Stimulated activated CD4-positive, alpha-beta T cell treated with anti-CD3 and anti-CD28 coated beads, TNF-alpha, amount 100 ng/mL, for 48 hours (primary cell): Measurements from ENCODE around the gene C22orf31.
"Not testable (repeated sequence)": the region's sequence is repeated elsewhere in the genome, so short reads cannot be mapped to it uniquely, and the experiment has no call there.

Experiments
- DNase-seq, 3 donors: peaks; one replicate each; pipeline ENCODE4 v3.0.0-alpha.2; 2020; ENCODE audit warnings: low read depth in 3 of 3

The C22orf31 gene

DNA sequence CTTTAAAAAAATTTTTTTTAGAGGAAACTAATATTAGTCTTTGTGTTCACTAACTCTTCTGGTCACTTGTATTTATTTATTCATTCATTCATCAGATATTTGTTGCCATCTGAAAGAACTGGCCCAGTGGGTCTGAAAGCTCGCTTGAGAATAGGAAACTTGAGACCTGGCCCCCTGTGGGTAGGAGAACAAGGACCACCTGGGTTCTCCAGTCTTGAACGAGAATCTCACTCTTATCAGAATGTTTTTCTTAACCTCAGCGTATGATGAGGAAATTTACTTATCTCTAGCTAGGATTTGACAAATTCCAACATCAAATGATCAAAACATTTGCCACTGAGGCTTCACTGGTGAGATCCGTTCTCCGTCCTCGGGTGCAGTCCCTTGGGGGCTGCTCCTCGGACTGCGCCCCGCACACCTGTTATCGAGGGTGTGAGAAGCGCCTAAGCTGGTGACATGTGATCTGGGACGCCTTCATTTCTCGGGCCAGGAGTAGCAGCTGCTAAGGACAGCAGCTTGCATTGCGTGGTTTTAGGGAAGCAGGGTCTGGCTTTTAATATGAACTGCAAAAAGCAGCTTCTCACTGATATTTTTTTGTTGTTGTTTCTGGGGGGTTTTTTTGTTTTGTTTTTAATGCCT, 6.3 kb downstream of the C22orf31 start:
- DNase-seq: no peak

DNA sequence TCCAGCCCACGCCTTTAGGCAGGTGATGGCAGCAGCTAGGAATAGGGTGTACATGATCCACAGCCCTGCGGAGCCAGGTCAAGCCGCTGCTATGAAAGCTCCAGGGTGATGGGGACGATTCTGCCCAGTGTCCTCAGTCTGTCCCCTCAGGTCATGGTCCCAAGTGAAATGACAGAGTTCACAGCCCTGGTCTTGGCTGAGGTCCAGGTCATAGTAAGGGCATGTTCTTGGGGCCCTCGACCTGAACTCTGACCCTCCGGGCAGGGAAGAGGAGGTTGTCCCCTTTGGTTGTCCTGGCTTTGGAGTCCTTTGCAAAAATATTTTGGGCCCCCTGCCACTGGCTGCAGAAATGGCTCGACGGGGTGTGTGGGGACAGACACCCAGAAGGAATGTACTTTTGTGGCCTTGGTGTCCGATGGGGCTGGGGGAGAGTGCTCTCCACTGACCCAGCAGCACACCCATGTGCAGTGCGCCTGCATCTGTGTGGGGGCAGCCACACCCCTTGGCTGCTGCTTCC, 7.3 kb downstream of the C22orf31 start:
- DNase-seq: no peak

DNA sequence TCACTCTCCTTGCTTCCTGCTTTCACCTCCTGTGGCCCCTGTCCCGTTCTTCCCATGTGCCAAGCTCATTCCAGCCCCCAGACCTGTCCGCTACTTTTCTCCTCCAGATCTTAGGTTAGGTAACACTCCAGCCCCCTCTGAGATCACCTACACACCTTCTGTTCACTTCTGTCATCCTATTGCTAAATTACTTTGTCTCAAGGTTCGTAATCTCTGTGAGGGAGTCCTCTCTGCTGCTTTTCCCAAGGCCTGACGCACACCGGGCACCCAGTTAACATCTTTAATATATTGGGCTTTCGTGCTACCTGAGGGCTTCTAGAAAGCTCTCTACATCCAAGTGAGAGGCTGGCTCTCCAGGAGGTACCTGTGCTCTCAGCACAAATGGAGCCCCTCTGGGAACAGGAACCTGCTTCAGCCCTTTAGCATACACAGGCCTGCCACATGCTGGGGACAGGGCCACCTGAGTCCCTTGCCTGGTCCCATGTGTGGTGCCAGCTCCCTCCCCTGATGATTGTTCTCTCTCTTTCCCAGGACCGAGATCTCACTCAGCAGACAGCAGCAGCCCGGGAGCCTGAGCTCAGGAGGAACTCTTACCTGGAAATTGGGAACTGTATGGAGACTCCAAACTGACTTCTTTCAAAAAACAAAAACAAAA, 8.5 kb downstream of the C22orf31 start:
- no peak for DNase-seq

DNA sequence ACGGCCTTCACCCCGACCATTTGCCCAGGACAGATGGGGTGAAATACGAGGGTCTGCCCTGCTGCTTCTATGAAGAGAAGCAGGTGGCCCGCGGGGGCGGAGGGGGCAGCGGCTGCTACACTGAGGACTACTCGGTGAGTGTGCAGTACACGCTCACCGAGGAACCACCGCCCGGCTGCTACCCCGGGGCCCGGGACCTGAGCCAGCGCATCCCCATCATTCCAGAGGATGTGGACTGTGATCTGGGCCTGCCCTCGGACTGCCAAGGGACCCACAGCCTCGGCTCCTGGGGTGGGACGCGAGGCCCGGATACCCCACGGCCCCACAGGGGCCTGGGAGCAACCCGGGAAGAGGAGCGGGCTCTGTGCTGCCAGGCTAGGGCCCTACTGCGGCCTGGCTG, 11.2 kb downstream of the C22orf31 start:
- no peak for DNase-seq

DNA sequence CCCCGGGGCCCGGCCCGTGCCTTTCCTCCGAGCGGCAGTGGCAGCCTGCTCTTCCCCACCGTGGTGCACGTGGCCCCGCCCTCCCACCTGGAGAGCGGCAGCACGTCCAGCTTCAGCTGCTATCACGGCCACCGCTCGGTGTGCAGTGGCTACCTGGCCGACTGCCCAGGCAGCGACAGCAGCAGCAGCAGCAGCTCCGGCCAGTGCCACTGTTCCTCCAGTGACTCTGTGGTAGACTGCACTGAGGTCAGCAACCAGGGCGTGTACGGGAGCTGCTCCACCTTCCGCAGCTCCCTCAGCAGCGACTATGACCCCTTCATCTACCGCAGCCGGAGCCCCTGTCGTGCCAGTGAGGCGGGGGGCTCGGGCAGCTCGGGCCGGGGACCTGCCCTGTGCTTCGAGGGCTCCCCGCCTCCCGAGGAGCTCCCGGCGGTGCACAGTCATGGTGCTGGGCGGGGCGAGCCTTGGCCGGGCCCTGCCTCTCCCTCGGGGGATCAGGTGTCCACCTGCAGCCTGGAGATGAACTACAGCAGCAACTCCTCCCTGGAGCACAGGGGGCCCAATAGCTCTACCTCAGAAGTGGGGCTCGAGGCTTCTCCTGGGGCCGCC, 11.9 kb downstream of the C22orf31 start:
- no peak for DNase-seq

DNA sequence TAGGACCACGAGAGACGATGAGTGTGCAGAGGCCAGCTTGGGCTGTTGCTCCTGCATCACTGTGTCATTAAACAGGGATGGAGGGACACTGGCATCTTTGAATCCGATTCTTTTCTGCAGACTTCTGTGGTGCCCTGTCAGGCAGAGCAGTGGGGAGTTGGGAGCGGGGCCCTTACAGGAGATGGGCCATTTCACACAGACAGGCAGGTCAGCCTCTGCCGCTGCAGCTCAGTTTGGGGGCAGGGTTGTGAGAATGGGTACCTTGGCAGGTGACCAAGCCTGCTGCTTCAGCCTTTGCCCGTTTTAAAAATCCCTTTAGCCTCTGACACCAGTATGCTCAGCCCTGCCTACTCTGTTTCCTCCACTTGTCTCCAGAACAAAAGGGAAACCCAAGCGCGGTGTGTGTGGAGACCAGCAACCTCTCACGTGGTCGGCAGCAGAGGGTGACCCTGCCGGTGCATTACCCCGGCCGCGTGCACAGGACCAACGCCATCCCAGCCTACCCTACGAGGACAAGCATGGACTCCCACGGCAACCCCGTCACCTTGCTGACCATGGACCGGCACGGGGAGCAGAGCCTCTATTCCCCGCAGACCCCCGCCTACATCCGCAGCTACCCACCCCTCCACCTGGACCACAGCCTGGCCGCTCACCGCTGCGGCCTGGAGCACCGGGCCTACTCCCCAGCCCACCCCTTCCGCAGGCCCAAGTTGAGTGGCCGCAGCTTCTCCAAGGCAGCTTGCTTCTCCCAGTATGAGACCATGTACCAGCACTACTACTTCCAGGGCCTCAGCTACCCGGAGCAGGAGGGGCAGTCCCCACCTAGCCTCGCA, 12.6 kb downstream of the C22orf31 start:
- DNase-seq: no peak

DNA sequence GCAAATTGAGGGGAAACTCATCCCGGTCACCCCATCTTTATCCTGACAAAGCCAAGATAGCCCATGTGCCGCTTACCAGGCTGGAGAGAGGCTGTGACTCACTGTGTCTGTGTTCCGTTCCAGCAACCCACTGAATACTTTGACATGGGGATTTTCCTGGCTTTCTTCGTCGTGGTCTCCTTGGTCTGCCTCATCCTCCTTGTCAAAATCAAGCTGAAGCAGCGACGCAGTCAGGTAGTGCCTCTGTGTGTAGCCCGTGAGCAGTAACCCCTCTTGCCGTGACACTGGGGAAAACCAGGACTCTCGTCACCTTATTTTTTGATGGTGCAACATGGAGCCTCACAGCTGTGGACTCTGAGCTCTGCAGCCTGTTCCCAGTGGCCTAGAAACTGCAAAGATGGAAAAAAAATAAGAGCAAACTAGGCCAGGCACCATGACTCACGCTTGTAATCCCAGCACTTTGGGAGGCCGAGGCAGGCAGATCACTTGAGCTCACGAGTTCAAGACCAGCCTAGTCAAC, 16.9 kb downstream of the C22orf31 start:
- DNase-seq: no peak

DNA sequence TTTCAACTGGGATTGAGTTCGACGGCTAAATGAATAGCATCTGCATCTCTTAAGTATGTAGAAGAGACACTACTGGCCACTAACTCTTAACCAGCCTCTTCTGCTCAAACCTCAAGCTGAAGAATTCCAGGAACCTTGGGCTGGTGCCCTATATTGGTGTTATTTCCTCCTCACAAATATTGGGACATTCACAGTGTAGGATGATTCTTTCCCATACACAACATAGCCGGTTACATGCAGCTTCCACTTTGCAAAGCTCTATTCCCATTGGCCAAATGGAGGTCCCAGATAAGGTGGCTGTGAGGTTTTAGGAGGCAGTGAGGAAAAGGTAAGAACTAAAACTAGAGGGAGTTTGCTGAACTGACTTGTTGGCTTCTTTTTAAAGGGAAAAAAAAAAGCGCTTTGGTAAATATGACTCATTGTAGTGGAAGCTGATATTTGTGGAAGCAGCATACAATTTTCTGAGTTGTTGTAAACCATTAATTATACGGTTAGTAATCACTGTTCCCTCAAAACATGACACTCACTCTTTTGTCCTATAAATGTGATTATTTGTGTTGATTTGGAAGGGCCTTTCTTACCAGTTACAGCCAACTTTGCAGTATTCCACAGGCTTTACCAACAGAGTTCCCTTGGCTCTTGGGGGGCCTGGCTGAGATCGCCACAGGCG, 17.6 kb downstream of the C22orf31 start:
- DNase-seq: no peak

DNA sequence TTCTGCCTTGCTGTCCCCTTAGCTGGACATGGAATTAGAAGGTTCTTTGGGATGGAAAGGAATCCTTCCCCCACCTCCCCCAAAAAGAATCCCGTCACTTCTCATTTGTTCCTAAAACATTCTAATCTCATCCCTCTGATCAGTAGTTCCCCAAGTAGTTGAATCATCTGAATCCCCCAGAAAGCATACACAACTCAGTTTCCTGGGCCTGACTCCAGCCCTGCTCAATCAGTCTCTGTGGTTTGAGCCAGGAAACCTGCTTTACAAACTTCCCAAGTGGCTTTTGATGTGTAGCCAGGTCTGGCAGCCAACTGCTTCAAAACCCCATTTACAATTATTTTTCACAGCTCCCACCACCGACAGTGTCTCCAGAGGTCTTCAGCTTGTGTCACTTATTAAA, 20.2 kb downstream of the C22orf31 start:
- DNase-seq: no peak

DNA sequence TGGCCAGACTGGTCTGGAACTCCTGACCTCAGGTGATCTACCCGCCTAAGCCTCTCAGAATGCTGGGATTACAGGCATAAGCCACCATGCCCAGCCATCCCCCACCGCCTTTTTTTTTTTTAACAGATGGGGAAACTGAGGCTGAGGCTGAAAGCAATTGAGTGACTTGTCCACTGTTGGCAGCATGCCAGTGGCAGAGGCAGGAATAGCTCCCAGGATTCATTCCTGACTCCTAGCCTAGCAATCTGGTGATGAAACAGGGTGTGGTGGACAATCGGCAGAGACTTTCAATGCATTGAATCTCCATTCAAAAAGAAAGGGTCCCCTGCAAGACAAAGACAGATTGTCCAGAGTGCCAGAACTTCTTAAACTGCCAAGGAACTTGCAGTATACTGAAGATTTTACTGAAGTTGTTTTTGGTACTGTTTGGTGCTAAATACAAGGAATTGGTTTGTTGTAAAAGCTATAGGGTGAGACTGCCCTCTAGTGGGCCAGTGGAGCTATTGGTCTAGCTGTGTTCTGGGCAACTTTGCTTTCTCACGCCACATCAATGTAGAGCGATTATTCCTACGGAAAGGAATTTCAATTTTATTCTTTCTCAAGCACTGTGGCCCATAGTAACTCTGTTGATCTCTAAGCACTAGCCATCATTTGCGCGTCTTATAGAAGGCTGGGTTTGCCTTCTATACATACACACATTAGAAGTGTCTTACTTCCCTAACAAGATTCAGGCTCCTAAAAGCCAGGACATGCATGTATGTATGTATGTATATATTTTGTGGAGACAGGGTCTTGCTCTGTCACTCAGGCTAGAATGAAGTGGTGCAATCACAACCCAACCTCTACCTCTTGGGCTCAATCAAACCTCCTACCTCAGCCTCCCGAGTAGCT, 21.0 kb downstream of the C22orf31 start:
- DNase-seq: peak; percentile 4 to 60 (median 35)

DNA sequence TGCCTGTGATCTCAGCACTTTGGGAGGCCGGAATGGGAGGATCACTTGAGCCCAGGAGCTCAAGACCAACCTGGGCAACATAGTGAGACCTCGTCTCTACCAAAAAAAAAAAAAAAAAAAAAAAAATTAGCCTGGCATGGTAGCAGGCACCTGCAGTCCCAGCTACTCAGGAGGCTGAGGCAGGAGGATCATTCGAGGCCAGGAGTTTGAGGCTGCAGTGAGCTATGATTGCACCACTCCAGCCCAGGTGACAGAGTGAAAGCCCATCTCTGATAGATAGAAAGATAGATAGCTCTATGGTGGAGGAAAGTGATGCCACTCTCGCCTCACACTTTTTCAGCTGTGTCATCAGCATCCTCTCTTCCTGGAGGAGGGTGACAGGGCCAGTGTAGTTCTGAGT, 21.9 kb downstream of the C22orf31 start:
- DNase-seq: not testable (repeated sequence)

DNA sequence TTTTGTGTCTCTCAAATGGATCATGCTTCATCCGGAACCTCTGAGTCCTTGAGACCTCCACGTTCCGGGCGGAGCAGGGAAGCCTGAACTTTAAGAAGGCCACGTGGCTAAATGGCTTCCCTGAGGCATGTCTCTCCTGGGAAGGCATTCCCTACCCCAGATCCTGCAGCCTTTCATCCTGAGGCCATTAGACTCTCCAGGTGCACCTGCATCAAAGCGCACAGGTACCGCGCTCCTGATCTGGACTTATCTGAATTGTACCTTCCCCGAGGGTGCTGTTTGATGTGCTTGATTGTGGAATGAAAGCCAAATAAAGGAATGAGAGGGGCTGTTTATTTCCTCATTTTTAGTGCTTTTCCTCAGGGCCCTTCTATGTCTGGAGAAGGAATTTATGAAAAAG, 22.5 kb downstream of the C22orf31 start:
- no peak for DNase-seq

DNA sequence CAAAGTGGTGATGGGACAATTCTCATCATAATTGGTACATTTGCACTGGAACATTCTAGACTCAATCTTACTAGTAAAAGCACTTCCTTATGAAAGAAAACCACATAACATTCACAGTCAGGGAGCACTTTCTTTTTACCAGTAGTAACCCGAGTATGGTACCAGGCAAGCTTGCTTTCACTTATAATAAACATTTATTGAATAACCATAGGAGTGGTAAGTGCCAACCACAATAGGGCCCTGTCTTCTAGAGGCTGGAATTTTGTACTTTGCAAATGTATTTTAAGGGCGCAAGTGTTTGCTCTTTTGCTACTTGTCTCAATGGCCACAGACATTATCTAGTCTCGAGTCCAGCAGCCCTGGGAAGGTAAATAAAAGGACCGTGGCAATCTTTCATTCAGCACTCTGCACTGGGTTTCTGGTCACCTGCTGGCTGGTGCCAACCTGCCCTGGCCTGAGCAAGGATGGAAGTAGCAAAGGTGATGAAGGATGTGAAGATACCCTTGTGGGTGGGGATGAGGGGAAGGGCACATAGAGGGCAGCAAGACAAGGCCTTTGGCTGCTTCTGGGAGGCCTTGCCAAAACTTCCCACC, 24.2 kb downstream of the C22orf31 start:
- no peak for DNase-seq

DNA sequence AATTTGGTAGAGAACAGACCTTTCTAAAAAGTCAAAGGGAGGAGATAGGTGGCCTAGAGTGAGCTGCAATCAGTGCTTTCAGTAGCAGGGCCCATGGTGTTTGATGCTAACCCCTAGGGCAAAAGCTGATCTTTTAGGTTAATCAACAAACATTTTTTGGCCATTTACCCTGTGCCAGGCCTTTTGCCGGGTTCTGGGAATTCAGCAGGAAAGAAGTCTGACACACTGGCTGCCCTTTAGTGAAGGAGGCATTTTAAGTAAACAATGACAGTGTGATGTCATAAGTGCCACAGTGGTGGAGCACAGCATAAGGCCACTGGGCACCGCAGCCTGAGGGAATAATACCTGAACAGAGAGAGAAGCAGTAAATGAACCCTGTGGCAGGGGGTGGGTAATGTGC, 29.0 kb downstream of the C22orf31 start:
- DNase-seq: no peak

DNA sequence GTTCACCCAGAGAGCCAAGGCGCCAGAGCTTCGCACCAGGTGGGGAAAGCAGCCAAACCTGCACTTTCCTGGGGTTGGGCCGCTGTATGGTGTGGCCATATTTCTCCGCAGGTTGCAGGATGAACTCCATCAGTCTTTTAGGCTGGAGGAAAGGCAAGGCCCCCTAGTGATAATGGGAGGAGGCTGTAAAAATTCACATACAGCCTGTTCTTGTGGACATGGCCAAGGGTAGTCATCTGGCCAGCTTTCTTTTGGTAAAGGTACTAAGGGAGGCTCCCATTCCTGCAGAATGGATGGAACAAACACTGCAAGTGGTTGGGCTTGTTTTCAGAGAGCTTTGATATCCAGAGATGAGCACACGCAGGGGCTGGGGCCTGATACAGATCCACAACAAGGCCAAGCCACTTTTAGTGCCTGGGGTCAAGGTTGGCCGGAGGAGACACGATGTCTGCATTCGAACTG, 29.6 kb downstream of the C22orf31 start:
- no peak for DNase-seq

DNA sequence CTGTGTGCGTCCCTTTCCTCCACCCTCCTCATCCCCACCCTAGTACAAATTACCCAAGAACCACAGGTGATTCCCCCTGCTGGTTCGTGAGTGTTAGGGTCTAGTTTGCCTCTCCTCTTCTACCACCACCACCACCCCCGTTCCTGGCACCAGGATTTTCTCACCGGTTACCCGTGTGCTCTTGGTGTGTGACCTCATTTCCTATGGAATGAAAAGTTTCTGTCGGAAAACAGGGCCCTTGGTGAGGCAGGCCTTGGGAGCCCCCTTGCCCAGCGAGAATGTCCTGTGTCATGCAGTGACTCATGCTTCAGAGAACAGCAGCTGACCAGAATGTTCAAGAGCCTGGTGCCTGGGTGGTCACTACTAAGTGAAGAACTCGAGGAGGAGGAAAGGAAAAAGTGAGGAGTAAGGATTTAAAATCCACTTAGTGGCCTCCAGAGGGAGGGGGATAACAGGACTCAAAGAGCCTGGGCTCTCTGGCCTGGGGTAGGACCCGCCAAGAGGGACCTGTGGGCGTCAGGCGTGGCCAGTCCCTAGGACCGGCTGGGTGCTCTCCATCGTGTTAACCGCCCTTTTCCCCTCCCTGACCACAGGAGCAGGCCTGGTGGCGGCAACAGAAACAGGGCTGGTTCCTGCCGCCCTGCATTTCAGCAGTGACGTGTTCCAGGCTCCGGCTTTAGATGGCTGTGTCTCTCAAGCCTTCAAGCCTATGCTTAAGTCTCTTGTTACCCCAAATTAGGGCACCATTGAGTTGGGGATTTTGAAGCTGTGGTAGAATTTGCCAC, 30.2 kb downstream of the C22orf31 start:
- no peak for DNase-seq

DNA sequence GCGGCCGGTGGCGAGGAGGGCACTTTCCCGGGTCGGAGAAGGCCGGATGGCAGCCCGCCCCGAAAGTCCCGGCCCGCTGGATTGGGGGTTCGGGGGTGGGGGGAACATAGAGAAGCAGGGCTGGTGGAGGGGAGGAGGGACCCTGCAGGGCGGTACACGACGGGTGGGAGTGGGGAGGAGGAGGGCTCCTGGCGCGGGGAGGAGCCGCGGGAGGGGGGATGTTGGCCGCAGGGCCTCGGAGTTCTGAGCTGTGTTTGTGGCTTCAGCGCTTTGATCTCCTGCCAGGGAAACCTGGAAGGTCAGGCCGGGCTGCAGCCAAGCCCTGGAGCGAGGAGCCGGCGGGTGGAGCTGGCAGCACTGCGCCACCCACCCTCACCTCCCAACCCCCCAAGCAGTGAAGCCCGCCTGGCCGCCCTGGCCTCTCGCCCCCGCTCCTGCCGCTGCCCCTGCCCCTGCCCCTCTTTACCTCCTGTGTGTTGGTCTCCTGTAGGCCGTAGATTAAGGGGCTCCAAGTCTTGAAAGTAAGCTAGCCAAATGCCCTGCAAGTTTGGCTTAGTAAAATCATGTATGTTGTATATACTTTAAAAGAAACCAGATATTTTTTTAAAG, 30.9 kb downstream of the C22orf31 start:
- DNase-seq: no peak

DNA sequence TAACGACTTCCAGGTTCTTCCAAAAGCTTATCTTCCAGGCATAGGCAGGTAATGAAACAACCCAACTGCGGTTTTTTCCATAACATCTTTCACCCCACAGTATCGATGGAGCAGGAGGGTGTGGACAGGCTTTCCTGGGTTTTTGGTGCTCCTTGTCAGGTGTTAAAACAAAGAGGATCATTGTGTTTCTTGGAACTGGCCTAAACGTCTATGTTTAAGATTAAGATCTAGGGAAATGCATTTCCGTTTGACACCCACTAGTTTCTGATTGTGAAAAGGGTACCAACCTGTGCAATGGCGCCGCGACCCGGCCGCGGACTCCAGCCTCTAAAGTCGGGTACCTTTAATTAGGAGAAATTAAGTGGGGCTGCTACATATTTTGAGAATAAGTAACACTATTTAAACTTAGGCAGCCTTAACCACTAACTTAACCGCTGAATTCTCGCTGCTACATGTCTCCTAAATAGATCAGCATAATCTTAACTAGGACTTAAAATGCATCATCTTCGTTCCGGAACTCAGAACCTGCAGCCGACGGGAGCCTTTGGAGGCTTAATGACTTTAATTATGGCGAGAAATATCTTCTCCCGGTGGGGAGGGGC, 31.5 kb downstream of the C22orf31 start:
- no peak for DNase-seq
